NCI-H1092 treated with DMSO at 0.1 percent for 48 hours (cell line): ENCODE data around the gene AP1AR.
A peak's percentile ranks its signal among the peaks of the same experiment; 100 is the strongest.

Experiments used
- DNase-seq: peaks from one replicate; lab custom pipeline; 2025; lab: John Stamatoyannopoulos, UW

AP1AR gene

GRCh38 chr4:112222219-112222955 is 9.2 kb upstream of the AP1AR start:
- no peak for DNase-seq

DNA sequence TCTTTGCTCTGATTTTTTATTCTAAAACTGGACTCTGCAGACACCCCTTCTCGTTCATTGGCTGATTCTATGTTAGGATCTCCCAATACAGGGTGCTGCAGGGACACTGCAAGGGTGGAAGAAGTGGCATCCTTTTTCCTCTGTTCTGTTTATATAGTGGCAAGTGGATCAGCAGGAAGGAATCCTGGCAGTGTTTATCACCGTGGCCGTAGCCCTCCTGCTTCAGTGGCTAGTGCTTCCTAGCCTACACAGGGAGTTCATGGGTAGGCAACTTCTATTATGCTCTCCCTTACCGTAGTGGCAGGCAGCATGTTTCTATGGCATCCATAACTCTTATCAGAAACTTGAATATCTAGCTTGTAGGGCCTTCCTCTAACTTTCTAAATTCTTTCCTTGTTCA is 6.4 kb upstream of the AP1AR start:
- no peak for DNase-seq

DNA sequence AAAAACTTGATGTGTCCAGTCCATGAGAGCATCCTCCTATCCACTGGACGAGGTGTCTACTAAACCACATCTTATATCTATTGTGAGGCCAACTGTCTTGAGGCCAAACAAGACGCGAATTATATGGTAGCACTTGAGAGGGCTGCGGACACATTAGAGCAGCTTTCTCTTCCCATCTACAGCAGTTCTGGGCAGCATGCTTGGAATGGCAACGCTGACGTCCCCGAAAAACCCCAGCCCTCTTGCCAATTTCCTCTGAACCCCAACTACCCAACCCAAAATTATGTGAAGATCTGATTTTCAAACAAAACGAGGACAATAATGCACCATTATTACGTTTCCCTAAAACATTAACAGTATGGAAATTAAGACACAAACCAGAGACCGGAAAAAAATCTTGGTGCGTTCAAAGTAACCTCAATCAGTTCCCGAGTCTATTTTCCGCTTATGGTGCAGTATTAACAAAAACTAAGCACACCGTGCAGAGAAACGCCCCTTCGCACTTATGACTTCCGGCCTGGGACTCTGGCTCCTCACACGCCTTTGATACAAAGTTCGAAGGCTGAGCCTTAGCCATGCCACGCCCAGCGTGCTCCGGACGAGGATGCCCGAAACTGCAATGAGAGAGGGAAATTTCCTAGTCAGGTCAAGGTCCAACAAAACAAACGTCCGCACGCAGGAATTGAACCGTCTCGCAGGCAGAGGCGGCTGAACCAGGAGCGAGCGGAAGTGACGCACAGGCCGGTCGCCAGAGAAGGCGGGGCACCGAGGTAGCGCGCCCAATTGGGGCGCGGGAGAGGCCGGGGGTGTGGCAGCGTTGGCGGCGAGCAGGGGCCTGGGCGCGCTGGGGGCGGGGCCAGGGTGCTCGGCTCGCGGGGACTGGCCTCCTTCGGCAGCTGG is 458 bp upstream of the AP1AR start:
- peak; percentile 94 for DNase-seq

GRCh38 chr4:112234952-112235609 is 3.5 kb downstream of the AP1AR start:
- peak; percentile 38 for DNase-seq

GRCh38 chr4:112236040-112236439 is 4.5 kb downstream of the AP1AR start:
- DNase-seq = no peak

GRCh38 chr4:112238833-112239232 is 7.2 kb downstream of the AP1AR start:
- DNase-seq = no peak

DNA sequence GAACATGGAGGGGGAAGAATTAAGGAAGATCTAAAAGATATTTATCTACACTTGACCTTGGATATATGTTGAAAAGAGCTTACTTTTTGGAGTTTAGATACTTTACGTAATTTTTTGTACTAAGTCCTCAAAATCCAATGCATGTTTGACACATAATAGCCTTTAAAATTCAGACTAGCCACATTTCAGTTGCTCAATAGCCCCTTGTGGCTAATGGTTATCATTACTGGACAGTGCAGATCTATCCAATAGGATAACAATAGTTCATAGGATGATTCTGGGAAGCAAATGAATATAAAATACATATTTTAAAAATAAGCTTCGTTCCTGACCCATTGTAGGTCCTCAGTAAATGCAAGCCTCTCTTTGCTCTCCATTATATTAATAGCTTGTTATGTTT is 13.8 kb downstream of the AP1AR start:
- no peak for DNase-seq

- no peak for DNase-seq
These were observed 15.4 kb downstream of the AP1AR start for GRCh38 chr4:112247021-112247420.

DNA sequence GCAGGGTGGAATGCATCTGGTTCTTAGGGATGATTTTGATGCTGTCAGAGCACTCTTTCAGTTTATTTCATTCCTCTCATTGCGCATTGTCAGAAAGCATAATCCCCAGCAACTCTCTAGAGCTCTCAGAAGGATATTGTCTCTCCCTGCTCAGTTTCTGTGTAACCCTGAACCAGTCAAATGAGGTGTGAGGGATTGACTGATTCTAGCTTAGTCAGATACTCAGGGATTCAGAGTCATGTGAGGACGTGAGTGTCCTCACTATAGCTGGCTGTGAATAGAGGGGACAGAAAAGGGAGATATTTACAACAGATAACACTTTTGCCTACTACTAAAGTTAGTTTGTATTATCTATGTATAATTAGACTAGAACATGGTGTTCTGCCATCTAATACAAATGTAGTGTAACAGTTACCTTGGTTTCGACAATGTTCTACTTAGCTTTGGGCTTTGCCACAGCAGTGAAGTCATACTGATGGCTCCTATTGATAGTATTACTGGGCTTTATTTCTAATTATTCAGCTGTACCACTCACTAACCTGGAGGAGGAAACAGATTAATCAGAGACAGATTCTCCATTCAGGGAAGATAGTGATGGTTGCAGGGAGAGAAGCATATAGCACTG is 19.5 kb downstream of the AP1AR start:
- DNase-seq = no peak

DNA sequence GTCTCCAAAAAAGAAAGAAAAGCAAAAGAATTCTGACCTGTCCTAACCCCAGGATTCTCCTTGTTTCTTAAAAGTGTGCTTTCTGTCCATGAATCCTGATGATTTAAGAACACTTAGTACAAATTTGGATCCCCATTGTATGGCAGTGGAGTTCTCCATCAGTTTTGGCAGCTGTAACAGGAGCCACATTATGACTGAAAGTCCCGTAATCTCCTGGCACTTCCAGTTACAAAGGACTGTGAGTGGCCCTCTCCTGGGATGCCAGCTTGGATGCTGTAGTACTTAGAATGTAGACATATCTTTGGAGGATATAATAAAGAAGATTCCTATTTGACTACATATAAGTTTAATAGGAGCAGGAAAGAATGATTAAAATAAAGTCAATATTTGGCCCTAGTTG is 20.6 kb downstream of the AP1AR start:
- DNase-seq = no peak

DNA sequence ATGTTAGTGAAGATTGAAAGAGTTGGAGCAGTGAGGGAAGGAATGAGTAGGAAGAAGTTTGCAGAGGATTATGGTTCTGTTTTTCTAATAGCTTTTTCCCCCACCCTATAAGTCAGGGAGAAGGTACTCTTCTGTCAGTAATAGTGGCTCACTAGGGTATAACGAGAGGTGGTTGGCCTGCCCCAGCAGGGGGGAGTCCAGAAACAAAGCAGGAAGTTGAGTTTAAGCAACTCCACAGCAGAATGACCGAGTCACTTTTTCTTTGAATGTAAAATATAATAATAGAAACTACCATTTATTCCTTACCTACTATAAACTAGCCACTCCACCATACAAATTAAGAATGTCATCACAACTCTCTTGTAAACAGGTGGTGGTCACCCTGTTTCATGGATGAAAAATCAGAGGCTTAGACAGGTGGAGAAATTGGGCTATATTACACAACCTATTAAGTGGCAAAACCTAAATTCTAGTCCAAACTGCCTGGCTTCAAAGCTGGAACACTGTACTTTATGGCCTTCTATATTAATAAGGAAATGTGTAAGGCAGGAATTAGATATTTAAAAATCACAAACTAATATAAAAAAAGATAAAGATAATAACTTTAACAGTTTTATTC is 21.9 kb downstream of the AP1AR start:
- DNase-seq = no peak

DNA sequence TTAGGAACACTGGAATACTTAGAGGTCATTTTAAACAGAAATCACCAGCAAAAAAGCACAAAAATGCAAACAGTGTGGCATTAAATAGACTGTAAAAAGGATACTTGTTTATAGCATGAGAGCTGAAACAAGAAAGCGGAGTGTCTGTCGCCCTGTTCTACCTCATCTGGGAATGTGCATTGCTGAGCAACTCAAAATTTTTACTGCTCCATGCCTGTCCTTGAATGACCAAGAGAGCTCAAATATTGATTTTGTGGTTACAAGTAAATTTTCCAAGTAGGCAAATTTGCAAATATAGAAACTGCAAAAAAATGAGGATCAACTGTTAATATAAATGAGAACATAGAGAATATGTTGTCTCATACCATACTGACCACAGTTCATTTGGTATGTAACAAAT is 25.5 kb downstream of the AP1AR start:
- no peak for DNase-seq

DNA sequence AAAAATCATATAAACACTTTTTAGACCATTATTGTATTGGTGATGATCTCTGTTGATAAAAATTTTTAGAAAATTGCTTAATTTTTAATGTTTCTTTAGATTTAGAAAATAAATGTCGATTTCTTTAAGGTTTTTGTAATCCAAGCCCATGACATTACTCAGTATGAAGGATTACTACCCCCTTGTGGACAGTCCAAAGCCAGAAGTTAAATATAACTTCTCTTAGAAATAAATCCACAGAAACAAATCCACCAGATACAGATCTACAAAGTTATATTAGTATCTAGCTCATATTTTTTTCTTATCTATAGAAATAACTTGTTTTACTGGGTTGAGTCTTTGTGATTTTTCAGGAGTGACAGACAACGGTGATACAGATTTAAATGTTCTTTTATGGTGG is 35.2 kb downstream of the AP1AR start:
- no peak for DNase-seq

DNA sequence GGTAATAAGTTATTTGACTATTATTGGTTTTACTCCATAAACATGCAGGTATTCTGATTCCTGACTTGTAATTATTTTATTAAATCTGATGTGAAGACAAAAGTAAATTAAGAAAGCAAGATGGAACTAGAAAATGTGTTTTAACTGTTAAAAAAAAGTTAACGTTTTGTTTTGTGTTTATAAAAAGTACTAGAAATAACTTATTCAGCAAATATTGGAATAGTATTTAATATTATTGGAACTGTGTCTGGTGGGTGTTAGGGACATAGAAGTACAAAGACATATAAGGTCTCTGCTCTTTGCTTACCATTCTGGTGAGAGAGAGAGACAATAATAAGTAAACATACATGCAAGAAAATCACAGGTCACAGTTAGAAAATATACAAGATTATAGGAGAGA is 38.5 kb downstream of the AP1AR start:
- no peak for DNase-seq

DNA sequence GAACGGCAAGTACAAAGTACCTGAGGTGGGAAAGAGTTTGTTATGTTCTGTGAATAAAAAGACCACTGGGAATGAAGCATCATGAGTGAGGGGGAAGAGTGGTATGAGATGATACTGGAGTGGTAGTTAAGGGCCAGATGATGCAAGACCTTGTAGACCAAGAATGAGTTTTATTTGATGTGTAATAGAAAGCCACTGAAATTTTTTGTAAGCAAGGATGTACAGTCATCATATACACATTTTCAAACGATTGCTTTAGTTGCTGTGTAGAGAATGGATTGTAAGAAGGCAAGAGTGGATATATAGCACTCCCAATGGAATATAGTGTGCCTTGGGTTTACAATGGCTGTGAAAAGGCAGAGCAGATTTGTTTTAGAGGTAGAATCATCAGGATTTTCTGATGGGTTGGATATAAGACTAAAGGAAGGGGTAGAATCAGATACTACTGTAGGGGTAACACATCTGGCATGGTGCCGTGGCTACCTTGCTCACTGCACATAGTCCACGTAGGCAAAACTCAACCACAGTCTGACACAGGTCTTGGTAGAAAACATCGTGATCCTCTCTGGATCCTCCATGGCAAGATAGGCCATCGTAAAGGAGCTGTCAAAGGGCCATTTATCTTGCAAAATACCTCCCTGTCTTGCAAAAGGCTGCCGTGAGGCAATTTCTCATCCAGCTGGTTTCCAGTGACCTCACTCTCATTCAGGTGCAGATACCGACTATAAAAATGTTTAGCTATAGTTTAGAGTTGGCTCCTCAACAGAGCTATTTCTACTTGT is 39.2 kb downstream of the AP1AR start:
- DNase-seq = no peak

GRCh38 chr4:112272292-112272691 is 40.7 kb downstream of the AP1AR start:
- DNase-seq = no peak

DNA sequence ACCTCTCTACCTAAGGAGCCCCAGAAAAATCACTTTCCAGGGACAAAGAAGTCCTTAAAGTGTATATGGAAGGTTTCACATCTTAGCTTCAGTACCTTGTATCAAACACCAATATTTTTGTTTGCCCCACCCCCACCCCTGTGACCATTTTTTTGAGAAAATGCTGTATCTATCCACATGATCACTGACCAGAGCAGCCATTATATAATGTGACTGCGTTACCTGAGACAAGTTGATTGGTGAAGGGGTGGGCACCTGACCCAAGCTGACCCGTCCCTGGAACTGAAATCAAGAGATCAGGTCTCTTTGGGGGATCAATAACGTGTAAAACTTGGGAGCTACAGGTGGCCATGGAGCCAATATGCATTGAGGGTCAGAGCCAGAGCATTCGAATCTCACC is 43.4 kb downstream of the AP1AR start:
- DNase-seq = no peak

GRCh38 chr4:112276113-112276512 is 44.5 kb downstream of the AP1AR start:
- DNase-seq = no peak

DNA sequence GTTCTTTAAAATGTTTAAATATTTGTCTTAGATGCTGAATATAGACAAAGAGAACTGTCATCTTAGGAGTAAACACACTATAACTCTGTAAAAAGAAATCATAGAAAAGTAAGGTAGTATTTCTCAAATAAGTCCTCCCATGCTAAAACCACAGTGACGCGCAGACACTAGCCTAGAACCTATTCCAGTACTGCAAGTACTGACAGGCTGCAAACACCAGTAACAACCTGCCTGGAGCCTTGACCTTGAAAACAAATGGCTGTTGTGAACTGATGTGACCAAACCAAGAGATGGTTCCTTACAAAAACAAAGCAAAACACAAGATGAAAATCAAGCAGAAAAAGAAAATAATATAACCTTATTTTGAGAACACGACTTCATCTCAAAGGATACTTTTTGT is 45.6 kb downstream of the AP1AR start:
- no peak for DNase-seq

GRCh38 chr4:112277705-112278448 is 46.3 kb downstream of the AP1AR start:
- DNase-seq = no peak
